ENCODE data around the gene PSG1. TPM values are rescaled to one million over a fixed set of nuclear protein-coding genes. Genes with fewer than 3 reads are reported as not detected.
"Not testable (repeated sequence)": the region's sequence is repeated elsewhere in the genome, so short reads cannot be mapped to it uniquely, and the experiment has no call there.

PSG1 gene
- not detected for total RNA-seq
- total RNA-seq (2013): not detected
- total RNA-seq: 0 to 0.08 (median 0) reads per million in 29 experiments

- no peak within 1 kb of the TSS for H3K4me3 Mint-ChIP-seq
- no peaks in the 10 kb centered on the region for H3K36me3 Mint-ChIP-seq
- no peak within 1 kb of the TSS for H3K27ac Mint-ChIP-seq
- Histone ChIP-seq H3K4me1 (ENCODE audit: control insufficient read depth in 1 of 2, extremely low read depth in 1 of 2, insufficient read depth in 2 of 2, low read length in 2 of 2) (no peaks in the 10 kb centered on the region), H3K27me3 (replicated peaks in 1 of 2; ENCODE audit: control insufficient read depth in 2 of 2, extremely low read depth in 1 of 2, insufficient read depth in 2 of 2, low read length in 1 of 2) (peaks cover 0 to 18% of the 10 kb centered on the region in 2 experiments), H3K4me3 (ENCODE audit: control insufficient read depth in 1 of 2, extremely low read depth in 1 of 2, low read length in 1 of 2) (no peak within 1 kb of the TSS), H3K9me3 (no peaks in the 10 kb centered on the region), H3K36me3 (ENCODE audit: control insufficient read depth in 2 of 2, extremely low read depth in 1 of 2, insufficient read depth in 1 of 2, low read length in 1 of 2) (no peaks in the 10 kb centered on the region), H3K27ac (ENCODE audit: low read length) (no peak within 1 kb of the TSS)
- H3K9me3 Mint-ChIP-seq: no peaks in the 10 kb centered on the region
- ChIA-PET CTCF (no interaction called here), POLR2A (no interaction called here)
- WGBS (ENCODE audit: insufficient coverage): 34% methylated on average over 2 of the region's 2 CpGs
- no peak for DNase-seq
- H3K27me3 Mint-ChIP-seq: peaks cover 16 to 31% of the 10 kb centered on the region in 2 donors
- no peak for ATAC-seq (replicated peaks in 1 of 4)
- no peaks in the 10 kb centered on the region for H3K4me1 Mint-ChIP-seq
Measured at GRCh38 chr19:42879613-42880012, at the start of gene PSG1. Gene PSG1, minus strand, starts transcription at chr19:42879713. Its CDS starts 132 bp downstream, at chr19:42879581.

- Histone ChIP-seq H3K27me3 (replicated peaks in 1 of 2; ENCODE audit: control insufficient read depth in 2 of 2, extremely low read depth in 1 of 2, insufficient read depth in 2 of 2, low read length in 1 of 2) (peaks cover 0 to 10% of the 10 kb centered on the region in 2 experiments), H3K9me3 (no peaks in the 10 kb centered on the region), H3K4me1 (ENCODE audit: control insufficient read depth in 1 of 2, extremely low read depth in 1 of 2, insufficient read depth in 2 of 2, low read length in 2 of 2) (no peaks in the 10 kb centered on the region), H3K4me3 (ENCODE audit: control insufficient read depth in 1 of 2, extremely low read depth in 1 of 2, low read length in 1 of 2) (no peak overlapping the region), H3K27ac (ENCODE audit: low read length) (no peak overlapping the region), H3K36me3 (ENCODE audit: control insufficient read depth in 2 of 2, extremely low read depth in 1 of 2, insufficient read depth in 1 of 2, low read length in 1 of 2) (no peaks in the 10 kb centered on the region)
- Mint-ChIP-seq H3K36me3 (no peaks in the 10 kb centered on the region), H3K4me1 (no peaks in the 10 kb centered on the region), H3K27me3 (peaks cover 3 to 17% of the 10 kb centered on the region in 2 donors), H3K9me3 (no peaks in the 10 kb centered on the region), H3K4me3 (no peak overlapping the region), H3K27ac (no peak overlapping the region)
- POLR2A ChIA-PET: no interaction called here
- DNase-seq: no peak
- CTCF ChIA-PET: no interaction called here
- WGBS (ENCODE audit: insufficient coverage): 80% methylated on average over 3 of the region's 3 CpGs
- ATAC-seq (replicated peaks in 1 of 4): no peak
Measured at GRCh38 chr19:42928896-42929295, 49.4 kb upstream of the PSG1 start.

GRCh38 chr19:42926781-42927180 is 47.3 kb upstream of the PSG1 start:
- Mint-ChIP-seq H3K36me3 (no peaks in the 10 kb centered on the region), H3K4me3 (no peak overlapping the region), H3K4me1 (no peaks in the 10 kb centered on the region), H3K27me3 (peaks cover 3 to 28% of the 10 kb centered on the region in 2 donors), H3K9me3 (no peaks in the 10 kb centered on the region), H3K27ac (no peak overlapping the region)
- ChIA-PET POLR2A (no interaction called here), CTCF (no interaction called here)
- ATAC-seq (replicated peaks in 1 of 4) (no peak), DNase-seq (no peak)
- no peak overlapping the region for H3K4me3 ChIP-seq (ENCODE audit: control insufficient read depth in 1 of 2, extremely low read depth in 1 of 2, low read length in 1 of 2)
- H3K27ac ChIP-seq (ENCODE audit: low read length): no peak overlapping the region
- H3K27me3 ChIP-seq (replicated peaks in 1 of 2; ENCODE audit: control insufficient read depth in 2 of 2, extremely low read depth in 1 of 2, insufficient read depth in 2 of 2, low read length in 1 of 2): peaks cover 0 to 13% of the 10 kb centered on the region in 2 experiments
- H3K9me3 ChIP-seq: no peaks in the 10 kb centered on the region
- 75% methylated on average over 1 of the region's 2 CpGs for WGBS (ENCODE audit: insufficient coverage)
- no peaks in the 10 kb centered on the region for H3K36me3 ChIP-seq (ENCODE audit: control insufficient read depth in 2 of 2, extremely low read depth in 1 of 2, insufficient read depth in 1 of 2, low read length in 1 of 2)
- H3K4me1 ChIP-seq (ENCODE audit: control insufficient read depth in 1 of 2, extremely low read depth in 1 of 2, insufficient read depth in 2 of 2, low read length in 2 of 2): no peaks in the 10 kb centered on the region

- CTCF ChIA-PET, H3K9me3 Mint-ChIP-seq: not testable (repeated sequence)
- no CpG with 5 or more reads among the region's 9 CpGs for WGBS (ENCODE audit: insufficient coverage)
Measured at GRCh38 chr19:42923106-42923505, 43.6 kb upstream of the PSG1 start.

GRCh38 chr19:42920971-42921370 is 41.5 kb upstream of the PSG1 start:
- H3K4me1 ChIP-seq (ENCODE audit: control insufficient read depth in 1 of 2, extremely low read depth in 1 of 2, insufficient read depth in 2 of 2, low read length in 2 of 2); H3K27me3 ChIP-seq (replicated peaks in 1 of 2; ENCODE audit: control insufficient read depth in 2 of 2, extremely low read depth in 1 of 2, insufficient read depth in 2 of 2, low read length in 1 of 2); POLR2A ChIA-PET; H3K36me3 Mint-ChIP-seq; H3K4me1 Mint-ChIP-seq; H3K9me3 ChIP-seq; H3K4me3 ChIP-seq (ENCODE audit: control insufficient read depth in 1 of 2, extremely low read depth in 1 of 2, low read length in 1 of 2); ATAC-seq (replicated peaks in 1 of 4); H3K4me3 Mint-ChIP-seq; CTCF ChIA-PET; DNase-seq; H3K36me3 ChIP-seq (ENCODE audit: control insufficient read depth in 2 of 2, extremely low read depth in 1 of 2, insufficient read depth in 1 of 2, low read length in 1 of 2); H3K27ac Mint-ChIP-seq; H3K9me3 Mint-ChIP-seq; H3K27ac ChIP-seq (ENCODE audit: low read length): not testable (repeated sequence)
- peaks cover 0 to 28% of the 10 kb centered on the region in 2 donors for H3K27me3 Mint-ChIP-seq

More at GRCh38 chr19:42923106-42923505, 43.6 kb upstream of the PSG1 start:
- H3K4me3 Mint-ChIP-seq; H3K9me3 ChIP-seq; H3K4me3 ChIP-seq (ENCODE audit: control insufficient read depth in 1 of 2, extremely low read depth in 1 of 2, low read length in 1 of 2); H3K27ac Mint-ChIP-seq; H3K4me1 Mint-ChIP-seq; H3K4me1 ChIP-seq (ENCODE audit: control insufficient read depth in 1 of 2, extremely low read depth in 1 of 2, insufficient read depth in 2 of 2, low read length in 2 of 2); POLR2A ChIA-PET; H3K36me3 Mint-ChIP-seq; ATAC-seq (replicated peaks in 1 of 4); H3K36me3 ChIP-seq (ENCODE audit: control insufficient read depth in 2 of 2, extremely low read depth in 1 of 2, insufficient read depth in 1 of 2, low read length in 1 of 2); H3K27ac ChIP-seq (ENCODE audit: low read length): not testable (repeated sequence)
- peak in 5 of 35 experiments; percentile 2 to 16 (median 3) for DNase-seq
- peaks cover 3 to 32% of the 10 kb centered on the region in 2 donors for H3K27me3 Mint-ChIP-seq
- H3K27me3 ChIP-seq (replicated peaks in 1 of 2; ENCODE audit: control insufficient read depth in 2 of 2, extremely low read depth in 1 of 2, insufficient read depth in 2 of 2, low read length in 1 of 2): peaks cover 0 to 12% of the 10 kb centered on the region in 2 experiments

- no peak overlapping the region for H3K27ac Mint-ChIP-seq
- H3K27ac ChIP-seq (ENCODE audit: low read length): no peak overlapping the region
- H3K36me3 Mint-ChIP-seq: no peaks in the 10 kb centered on the region
- peaks cover 0 to 6% of the 10 kb centered on the region in 2 experiments for H3K27me3 ChIP-seq (replicated peaks in 1 of 2; ENCODE audit: control insufficient read depth in 2 of 2, extremely low read depth in 1 of 2, insufficient read depth in 2 of 2, low read length in 1 of 2)
- no peak overlapping the region for H3K4me3 ChIP-seq (ENCODE audit: control insufficient read depth in 1 of 2, extremely low read depth in 1 of 2, low read length in 1 of 2)
- no peaks in the 10 kb centered on the region for H3K36me3 ChIP-seq (ENCODE audit: control insufficient read depth in 2 of 2, extremely low read depth in 1 of 2, insufficient read depth in 1 of 2, low read length in 1 of 2)
- H3K4me1 Mint-ChIP-seq: no peaks in the 10 kb centered on the region
- H3K9me3 ChIP-seq: no peaks in the 10 kb centered on the region
- ATAC-seq (replicated peaks in 1 of 4) (no peak), DNase-seq (no peak)
- no peaks in the 10 kb centered on the region for H3K9me3 Mint-ChIP-seq
- no peak overlapping the region for H3K4me3 Mint-ChIP-seq
- H3K27me3 Mint-ChIP-seq: peaks cover 0 to 25% of the 10 kb centered on the region in 2 donors
- WGBS (ENCODE audit: insufficient coverage): no CpG with 5 or more reads among the region's 3 CpGs
- CTCF ChIA-PET: no interaction called here
- POLR2A ChIA-PET: no interaction called here
- H3K4me1 ChIP-seq (ENCODE audit: control insufficient read depth in 1 of 2, extremely low read depth in 1 of 2, insufficient read depth in 2 of 2, low read length in 2 of 2): no peaks in the 10 kb centered on the region
Measured at GRCh38 chr19:42919757-42920079, 40.2 kb upstream of the PSG1 start.

- H3K27ac Mint-ChIP-seq; H3K36me3 ChIP-seq (ENCODE audit: control insufficient read depth in 2 of 2, extremely low read depth in 1 of 2, insufficient read depth in 1 of 2, low read length in 1 of 2); H3K27ac ChIP-seq (ENCODE audit: low read length); POLR2A ChIA-PET; H3K4me3 Mint-ChIP-seq; DNase-seq; ATAC-seq (replicated peaks in 1 of 4); H3K4me1 ChIP-seq (ENCODE audit: control insufficient read depth in 1 of 2, extremely low read depth in 1 of 2, insufficient read depth in 2 of 2, low read length in 2 of 2); H3K4me1 Mint-ChIP-seq; H3K9me3 ChIP-seq; H3K27me3 ChIP-seq (replicated peaks in 1 of 2; ENCODE audit: control insufficient read depth in 2 of 2, extremely low read depth in 1 of 2, insufficient read depth in 2 of 2, low read length in 1 of 2); H3K4me3 ChIP-seq (ENCODE audit: control insufficient read depth in 1 of 2, extremely low read depth in 1 of 2, low read length in 1 of 2); H3K9me3 Mint-ChIP-seq; H3K36me3 Mint-ChIP-seq; CTCF ChIA-PET: not testable (repeated sequence)
- WGBS (ENCODE audit: insufficient coverage): 76% methylated on average over 13 of the region's 26 CpGs
- H3K27me3 Mint-ChIP-seq: peaks cover 0 to 25% of the 10 kb centered on the region in 2 donors
Measured at GRCh38 chr19:42919070-42919756, 39.7 kb upstream of the PSG1 start.

All from T-cell (primary cell).